Keratinocyte (primary cell): ENCODE measurements around the gene DCTN4. TPM values are rescaled to one million over a fixed set of nuclear protein-coding genes. Genes with fewer than 3 reads are reported as not detected.
A peak's percentile ranks its signal among the peaks of the same experiment; 100 is the strongest.

ENCODE experiments used
- DNase-seq: peaks from one replicate; pipeline ENCODE4 v3.0.0-alpha.2; 2011; ENCODE audit warnings: low read depth, missing footprints, low spot score
- FAIRE-seq: peaks from 2 replicates; lab custom pipeline; 2011; peaks lifted over from hg19 to GRCh38; lab: Jason Lieb, UNC
- H2AFZ ChIP-seq: 2 replicates; pipeline ENCODE4 v1.6.0; 2012; ENCODE audit warnings: low read length, control low read depth, inconsistent platforms; ENCODE audit not compliant: control insufficient read depth
- H3K27ac ChIP-seq: 2 replicates; pipeline ENCODE4 v1.5.1; 2011; ENCODE audit warnings: low read length; ENCODE audit not compliant: control insufficient read depth, insufficient read depth
- H3K27me3 ChIP-seq: 3 replicates; pipeline ENCODE4 v1.6.0; 2011; ENCODE audit warnings: low read length; ENCODE audit not compliant: control insufficient read depth, insufficient read depth; ENCODE audit errors: extremely low read depth
- H3K36me3 ChIP-seq, 2 experiments: 2 replicates in 1 of 2; 3 replicates in 1 of 2; pipeline ENCODE4 v1.5.1; 2011; ENCODE audit warnings: low read length in 2 of 2, mild to moderate bottlenecking in 1 of 2; ENCODE audit not compliant: control insufficient read depth in 2 of 2, insufficient read depth in 2 of 2; ENCODE audit errors: extremely low read depth in 1 of 2
- H3K4me1 ChIP-seq: 3 replicates; pipeline ENCODE4 v1.5.1; 2011; ENCODE audit warnings: low read length; ENCODE audit not compliant: control insufficient read depth, insufficient read depth; ENCODE audit errors: extremely low read depth
- H3K4me2 ChIP-seq: 3 replicates; pipeline ENCODE4 v1.6.0; 2011; ENCODE audit warnings: low read depth, low read length; ENCODE audit not compliant: control insufficient read depth, insufficient read depth; ENCODE audit errors: extremely low read depth
- H3K4me3 ChIP-seq, 3 experiments: fragments of 200-600 bp in 1 of 3; sonication (generic) in 1 of 3; 2 replicates in 2 of 3; 3 replicates in 1 of 3; pipeline ENCODE4 v1.5.1; 2011 to 2016; ENCODE audit warnings: low read length in 3 of 3, mild to moderate bottlenecking in 3 of 3, control low read depth in 2 of 3, inconsistent platforms in 1 of 3, low read depth in 1 of 3, mixed read lengths in 1 of 3, mixed run types in 1 of 3, moderate library complexity in 1 of 3; ENCODE audit not compliant: control insufficient read depth in 2 of 3, insufficient read depth in 2 of 3; ENCODE audit errors: extremely low read depth in 1 of 3
- H3K79me2 ChIP-seq: 2 replicates; pipeline ENCODE4 v1.6.0; 2012; ENCODE audit warnings: low read length; ENCODE audit not compliant: control insufficient read depth, insufficient read depth
- H3K9ac ChIP-seq: 3 replicates; pipeline ENCODE4 v1.6.0; 2011; ENCODE audit warnings: low read length; ENCODE audit not compliant: control insufficient read depth, insufficient read depth; ENCODE audit errors: extremely low read depth
- H3K9me1 ChIP-seq: 3 replicates; pipeline ENCODE4 v1.6.0; 2011; ENCODE audit warnings: low read length; ENCODE audit not compliant: control insufficient read depth, insufficient read depth; ENCODE audit errors: extremely low read depth
- H3K9me3 ChIP-seq: 2 replicates; pipeline ENCODE4 v1.5.1; 2012; ENCODE audit warnings: low read depth, low read length; ENCODE audit not compliant: control insufficient read depth
- H4K20me1 ChIP-seq: 3 replicates; pipeline ENCODE4 v1.6.0; 2011; ENCODE audit warnings: low read length; ENCODE audit not compliant: control insufficient read depth, insufficient read depth; ENCODE audit errors: extremely low read depth
- CTCF ChIP-seq, 3 experiments: IDR thresholded peaks in 1 of 3; conservative IDR thresholded peaks in 1 of 3; optimal IDR thresholded peaks in 1 of 3; 2 replicates in 2 of 3; 3 replicates in 1 of 3; pipeline versions ENCODE3 to v1.5.1; 2011; ENCODE audit warnings: low read length in 3 of 3, mild to moderate bottlenecking in 3 of 3, moderate library complexity in 2 of 3, control low read depth in 1 of 3, inconsistent platforms in 1 of 3; ENCODE audit not compliant: insufficient read depth in 2 of 3; ENCODE audit errors: extremely low read depth in 1 of 3
- EZH2 ChIP-seq: IDR thresholded peaks from one replicate; pipeline ENCODE4 v1.6.1; 2012; ENCODE audit warnings: inconsistent platforms, mild to moderate bottlenecking, low read length, moderate library complexity
- dilution Hi-C: fragments of 300-500 bp; cut with MboI; formaldehyde crosslinking; loops from one replicate; pipeline ENCODE4 v1.7.0; 2020; ENCODE audit warnings: low sequenced_read_pairs; ENCODE audit not compliant: extremely low pct_ligation_motif_present
- polyA plus RNA-seq, 5 experiments: library from polyadenylated mRNA; depleted of rRNA in 3 of 5; stranded (reverse) in 3 of 5; stranded (forward) in 1 of 5; unstranded in 1 of 5; fragments of >200 nt; gene quantifications; 1 replicate in 1 of 5; 2 replicates in 3 of 5; 3 replicates in 1 of 5; pipeline versions ENCODE4 v1.2.1 to v1.2.3, GENCODE V29; 2011 to 2012; ENCODE audit warnings: missing spikeins in 2 of 5, low read depth in 1 of 5, low replicate concordance in 1 of 5

DCTN4 gene
- polyA plus RNA-seq, 1 donor (not counting 4 experiments of a cell fraction or from before 2014, with no cell fraction given) = 44.3 TPM

GRCh38 chr5:150703762-150704161, 55.1 kb downstream of the DCTN4 start:
- Histone ChIP-seq H4K20me1 (no peaks in the 10 kb centered on the region), H3K9me1 (no peaks in the 10 kb centered on the region), H3K27me3 (no peaks in the 10 kb centered on the region), H3K36me3 (peaks cover 2 to 10% of the 10 kb centered on the region in 2 experiments), H3K4me1 (peaks cover 15% of the 10 kb centered on the region), H3K9me3 (no peaks in the 10 kb centered on the region), H3K79me2 (peaks cover 20% of the 10 kb centered on the region), H3K4me3 (no peak overlapping the region), H3K4me2 (no peak overlapping the region), H2AFZ (no peak overlapping the region), H3K27ac (no peak overlapping the region), H3K9ac (no peak overlapping the region)
- FAIRE-seq (no peak), DNase-seq (no peak)
- dilution Hi-C loops = no loop called here
- TF ChIP-seq CTCF (optimal IDR thresholded peaks at IDR 0.05 in 1 of 3, IDR thresholded peaks at IDR 0.05 in 1 of 3, conservative IDR thresholded peaks at IDR 0.05 in 1 of 3; ENCODE audit: extremely low read depth in 1 of 3, insufficient read depth in 2 of 3, low read length in 3 of 3) (no peak), EZH2 (no peak)

GRCh38 chr5:150700594-150701377, 58.0 kb downstream of the DCTN4 start, which contains the start of gene RBM22:
Gene RBM22, minus strand, starts transcription at chr5:150701062. Its CDS starts 77 bp downstream, at chr5:150700985.
- H3K27me3 ChIP-seq = no peaks in the 10 kb centered on the region
- peak within 1 kb of the TSS; percentile 98 for H3K4me2 ChIP-seq
- H3K9ac ChIP-seq = peak within 1 kb of the TSS; percentile 89
- no peaks in the 10 kb centered on the region for H4K20me1 ChIP-seq
- DNase-seq (peak; percentile 54), FAIRE-seq (peak; percentile 83)
- no peaks in the 10 kb centered on the region for H3K9me3 ChIP-seq
- dilution Hi-C loops = no loop called here
- TF ChIP-seq CTCF (optimal IDR thresholded peaks at IDR 0.05 in 1 of 3, IDR thresholded peaks at IDR 0.05 in 1 of 3, conservative IDR thresholded peaks at IDR 0.05 in 1 of 3; ENCODE audit: extremely low read depth in 1 of 3, insufficient read depth in 2 of 3, low read length in 3 of 3) = peak; percentile 41 to 79 (median 76)
- no peak for TF ChIP-seq EZH2
- peaks cover 24% of the 10 kb centered on the region for H3K79me2 ChIP-seq
- H3K36me3 ChIP-seq = peaks cover 17 to 24% of the 10 kb centered on the region in 2 experiments
- no peaks in the 10 kb centered on the region for H3K9me1 ChIP-seq
- H3K27ac ChIP-seq = peak within 1 kb of the TSS; percentile 87
- H3K4me1 ChIP-seq = peaks cover 15% of the 10 kb centered on the region
- peak within 1 kb of the TSS; percentile 99 for H2AFZ ChIP-seq
- H3K4me3 ChIP-seq = peak within 1 kb of the TSS; percentile 55 to 96 (median 83)
